GM21381 (cell line): Measurements from ENCODE around the gene KDM4C.

Source experiments
- ATAC-seq: cut with Tn5 transposase; IDR thresholded peaks from one replicate; pipeline ENCODE4 v1.9.1; 2021; ENCODE audit warnings: mild to moderate bottlenecking, moderate library complexity; ENCODE audit not compliant: unreplicated experiment

KDM4C gene

DNA sequence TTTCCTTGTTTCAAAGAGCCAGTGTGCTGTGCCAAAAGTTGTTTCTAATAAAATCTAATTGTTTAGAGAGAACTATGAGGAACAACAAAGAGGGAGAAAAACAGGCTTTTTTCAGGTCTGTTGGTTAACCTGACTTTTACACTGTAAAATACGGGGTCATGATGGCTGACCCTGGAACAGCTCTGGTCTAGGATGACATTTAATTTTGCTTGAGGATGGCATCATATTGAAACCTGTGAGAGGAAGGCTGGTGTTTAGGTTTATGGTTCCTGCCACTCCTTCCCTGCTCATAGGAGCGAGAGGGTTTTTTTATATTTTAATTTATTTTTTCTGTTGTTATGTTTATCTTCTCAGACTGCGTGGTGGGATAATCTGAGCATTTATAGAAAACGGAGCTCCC is 327.6 kb downstream of the KDM4C start:
- ATAC-seq = no peak

DNA sequence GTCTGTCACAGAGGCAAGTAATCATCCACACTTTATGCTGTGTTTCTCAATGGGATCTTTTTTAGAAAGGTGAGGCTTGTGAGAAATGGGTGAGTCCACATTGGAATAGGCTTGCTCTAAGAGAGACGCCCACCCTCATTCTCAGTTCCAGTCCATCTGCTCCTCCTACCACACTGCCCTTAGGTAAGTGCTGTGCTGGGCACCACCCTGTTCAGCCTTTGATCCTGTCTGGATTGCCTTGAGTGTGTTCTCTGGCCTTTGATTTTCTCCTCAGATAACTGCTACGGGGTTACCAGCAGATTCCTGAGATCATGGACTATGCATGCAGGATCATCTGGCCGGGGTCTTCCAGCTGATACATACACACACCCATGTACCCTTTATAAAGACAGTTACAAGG is 328.6 kb downstream of the KDM4C start:
- no peak for ATAC-seq

DNA sequence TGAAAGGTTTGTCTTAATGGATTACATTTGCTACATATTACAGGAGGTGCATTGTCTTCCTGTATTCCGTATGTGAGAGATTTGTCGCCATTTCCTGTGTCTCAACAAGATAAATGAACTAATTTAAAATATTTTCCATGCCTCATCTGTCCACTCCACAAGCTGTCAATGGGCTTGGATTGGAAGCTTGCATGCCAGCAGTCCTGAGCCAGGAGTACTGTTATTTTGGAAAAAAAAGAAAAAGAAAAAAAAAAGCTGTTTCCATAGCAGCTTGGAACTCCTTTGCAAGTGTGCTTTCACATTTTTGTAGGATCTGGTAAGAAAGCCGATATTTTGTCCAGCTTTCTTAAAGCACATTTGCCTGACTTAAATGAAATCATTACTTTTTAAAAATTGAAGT is 330.8 kb downstream of the KDM4C start:
- no peak for ATAC-seq

DNA sequence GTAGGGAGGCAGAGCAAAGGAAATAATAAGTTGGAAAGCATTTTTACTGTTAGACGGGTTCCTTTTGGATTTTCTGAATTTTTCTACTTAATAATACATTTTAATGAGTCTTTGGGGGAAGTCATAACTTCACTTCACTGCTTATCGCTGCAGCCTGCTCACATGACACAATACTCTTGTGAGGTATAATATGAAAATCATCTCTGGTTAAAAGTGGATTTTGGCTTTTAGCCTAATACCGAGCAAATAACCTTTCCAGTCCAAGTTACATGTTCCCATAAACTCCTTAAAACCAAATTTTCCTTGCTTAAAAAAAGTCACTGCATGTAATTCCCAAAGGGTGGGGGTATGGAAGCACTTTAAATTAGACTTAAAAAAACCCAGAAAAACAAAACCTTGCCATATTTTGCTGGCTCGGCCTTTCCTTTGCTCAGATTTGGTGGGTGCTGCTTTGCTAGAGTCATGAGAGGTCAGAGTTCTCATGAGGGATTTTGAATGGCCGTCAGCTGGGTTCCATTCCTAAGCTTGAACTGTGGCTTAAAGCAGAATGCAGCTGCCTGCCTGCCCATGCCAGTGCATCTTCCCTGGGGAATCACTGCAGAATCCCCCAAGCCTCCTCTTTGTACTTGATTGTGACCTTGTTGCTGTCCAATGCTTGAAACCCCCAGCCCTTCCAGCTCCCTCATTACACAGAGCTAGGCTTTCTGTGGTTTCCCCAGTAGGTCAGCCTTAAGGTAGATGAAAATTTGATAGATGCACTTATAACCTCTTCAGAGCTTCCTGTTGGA is 331.8 kb downstream of the KDM4C start:
- no peak for ATAC-seq

DNA sequence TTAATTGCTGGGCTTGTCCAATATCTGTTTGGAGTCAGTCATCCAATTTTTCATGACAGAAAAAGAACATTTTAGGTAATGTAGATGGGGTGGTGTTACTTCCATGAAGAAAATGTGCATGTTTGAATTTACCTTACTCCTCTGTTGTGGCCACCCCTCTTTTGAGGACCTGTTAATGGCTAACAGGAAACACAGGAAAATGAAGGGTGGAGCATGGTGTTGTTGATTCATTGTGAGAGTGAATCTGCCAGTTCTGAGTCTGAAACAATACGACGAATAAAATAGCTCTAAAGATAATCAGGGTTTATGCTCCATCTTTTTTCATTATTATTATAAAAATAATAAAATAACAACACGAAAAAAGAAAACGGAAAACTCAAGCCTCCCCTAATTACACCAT is 335.3 kb downstream of the KDM4C start:
- no peak for ATAC-seq

DNA sequence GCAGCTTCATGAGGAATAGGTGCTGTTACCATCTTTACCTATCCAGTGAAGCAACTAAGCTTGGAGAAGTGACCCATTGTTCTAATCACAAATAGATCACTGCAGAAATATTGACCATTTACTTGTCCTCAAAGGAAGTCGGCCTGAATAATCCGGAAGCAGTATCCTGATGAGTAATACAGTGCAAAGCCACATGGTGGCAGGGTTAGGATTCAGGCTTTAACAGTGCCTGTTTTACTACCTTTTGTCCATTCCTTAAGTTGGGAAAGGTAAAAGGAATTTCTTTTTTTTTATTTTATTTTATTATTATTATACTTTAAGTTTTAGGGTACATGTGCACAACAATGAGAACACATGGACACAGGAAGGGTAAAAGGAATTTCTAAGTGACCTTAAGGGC is 336.3 kb downstream of the KDM4C start:
- ATAC-seq = no peak

DNA sequence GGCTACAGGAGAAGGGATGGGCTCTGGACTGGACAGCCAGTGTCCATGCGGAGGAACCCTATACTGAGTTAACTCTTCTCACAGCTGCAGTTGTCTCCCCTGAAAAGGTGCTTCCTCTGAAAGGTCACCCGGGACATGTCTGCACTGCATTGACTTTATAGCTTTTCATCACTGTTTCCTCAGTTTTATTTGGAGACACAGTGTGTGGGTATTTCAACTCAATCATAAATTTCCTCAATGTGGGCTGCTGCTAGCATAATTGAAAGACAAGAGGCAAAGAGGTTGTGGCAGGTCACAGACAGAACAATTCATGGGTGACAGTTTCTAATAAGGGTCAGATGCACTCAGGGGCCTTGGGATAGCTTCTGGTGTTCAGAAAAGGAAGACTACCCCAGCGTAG is 336.8 kb downstream of the KDM4C start:
- no peak for ATAC-seq

DNA sequence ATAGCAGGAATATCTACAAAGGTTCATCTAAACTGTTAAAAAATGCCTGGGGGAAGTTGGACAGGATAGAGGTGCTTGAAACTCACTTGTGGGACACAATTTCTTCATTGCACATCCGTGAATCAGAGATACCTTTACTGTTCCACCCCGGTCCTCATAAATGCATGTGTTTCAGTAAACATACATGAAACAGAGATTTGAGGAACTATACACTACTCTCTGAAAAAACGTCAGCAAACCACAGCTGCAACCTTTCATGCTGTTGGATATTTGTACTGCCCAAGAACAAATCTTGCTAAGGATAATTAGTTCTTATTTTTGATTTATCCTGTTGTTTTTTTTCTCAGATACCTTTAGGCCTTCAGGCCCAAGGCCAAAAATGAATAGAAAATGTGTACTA is 337.3 kb downstream of the KDM4C start:
- ATAC-seq = no peak

DNA sequence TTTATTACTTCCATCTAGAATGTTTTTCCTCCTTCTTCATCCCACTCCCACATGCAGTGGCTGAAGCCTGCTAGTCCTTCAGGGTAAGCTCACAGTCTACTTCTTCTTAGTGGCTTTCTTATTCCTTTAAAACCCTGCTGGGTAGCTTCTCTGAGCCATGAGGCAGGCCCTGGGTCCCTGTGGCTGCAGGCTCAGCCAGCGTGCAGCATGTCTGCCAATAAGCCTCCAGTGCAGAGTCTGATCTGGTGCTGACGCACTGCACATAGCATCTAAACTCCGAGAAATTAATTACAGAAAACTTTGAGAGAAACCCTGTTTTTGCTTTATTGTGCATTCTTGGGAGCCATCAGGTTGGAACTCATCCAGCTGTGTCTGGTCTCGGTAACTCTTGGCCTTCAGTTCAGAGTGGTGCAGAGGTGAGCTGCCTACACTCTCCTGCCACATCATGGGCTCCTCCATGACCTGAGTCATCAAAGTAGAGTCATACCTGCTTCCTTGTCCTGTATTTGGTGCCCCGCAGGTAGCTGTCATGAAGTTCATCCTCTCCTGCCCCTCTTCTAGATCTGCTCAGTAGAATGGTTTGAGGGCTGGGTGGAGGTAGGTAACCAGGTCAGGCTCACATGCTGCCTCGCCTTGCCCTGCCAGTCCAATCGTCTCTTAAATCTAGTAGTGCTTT is 339.4 kb downstream of the KDM4C start:
- ATAC-seq = no peak

DNA sequence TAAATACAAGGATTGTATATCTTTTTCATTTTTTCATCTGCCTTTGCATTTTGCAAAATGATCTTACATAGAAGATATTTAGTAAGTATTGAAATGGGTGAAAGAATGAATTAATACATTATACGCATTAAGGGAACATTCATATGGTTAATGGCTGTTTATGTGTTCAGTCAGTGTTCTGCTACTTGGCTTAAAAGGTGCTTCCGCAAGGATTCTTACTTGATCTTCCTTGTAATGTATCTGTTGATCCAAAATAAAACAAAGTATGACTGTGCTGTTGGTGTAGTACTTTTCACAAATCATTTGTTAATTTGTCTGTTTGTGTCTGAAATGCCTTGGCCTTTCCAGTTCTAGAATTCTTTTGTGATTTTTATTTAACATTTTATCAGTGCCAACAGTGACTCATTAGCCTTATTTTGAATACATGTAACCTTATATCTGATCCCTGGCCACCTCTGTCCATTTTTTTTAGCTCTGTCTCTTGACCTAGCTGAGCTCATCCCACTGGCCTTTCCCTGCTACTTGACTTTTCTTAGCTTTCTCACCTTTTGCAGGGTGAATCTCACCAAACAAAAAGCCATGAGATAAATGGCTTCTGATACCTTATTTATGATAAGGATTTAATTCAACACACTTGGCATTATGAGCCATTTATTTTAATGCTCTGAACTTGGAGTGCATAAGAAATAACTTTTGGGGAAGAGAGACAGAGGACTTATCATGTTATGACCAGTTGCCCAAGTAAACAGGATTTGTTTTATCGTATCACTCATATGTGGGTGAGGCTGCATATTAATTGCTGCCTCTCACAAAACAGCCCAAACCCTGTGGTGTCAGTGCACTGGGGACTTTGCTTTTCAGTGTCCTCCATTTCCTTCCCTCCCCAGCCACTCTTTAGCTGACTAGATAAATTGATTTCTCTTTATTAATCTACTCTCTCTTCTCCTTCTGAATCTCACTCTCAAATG is 340.3 kb downstream of the KDM4C start:
- no peak for ATAC-seq

DNA sequence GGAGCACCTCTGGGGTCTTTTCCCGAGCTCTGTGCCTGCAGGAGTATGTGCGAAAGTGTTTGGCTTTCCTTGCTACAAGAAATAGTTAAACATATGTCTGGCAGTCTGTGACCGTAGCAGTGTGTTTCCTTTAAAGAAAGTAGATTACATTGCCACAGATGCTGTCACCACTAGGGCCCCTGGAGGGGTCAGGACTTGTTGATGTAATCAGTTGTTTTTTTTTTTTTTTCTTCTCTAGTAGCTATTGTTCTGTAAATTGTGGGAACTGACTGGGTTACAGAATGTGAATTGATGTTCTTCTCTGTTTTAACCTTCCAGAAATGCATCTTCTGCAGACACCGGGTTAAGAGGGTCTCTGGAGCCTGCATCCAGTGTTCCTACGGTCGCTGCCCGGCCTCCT is 345.6 kb downstream of the KDM4C start:
- no peak for ATAC-seq

DNA sequence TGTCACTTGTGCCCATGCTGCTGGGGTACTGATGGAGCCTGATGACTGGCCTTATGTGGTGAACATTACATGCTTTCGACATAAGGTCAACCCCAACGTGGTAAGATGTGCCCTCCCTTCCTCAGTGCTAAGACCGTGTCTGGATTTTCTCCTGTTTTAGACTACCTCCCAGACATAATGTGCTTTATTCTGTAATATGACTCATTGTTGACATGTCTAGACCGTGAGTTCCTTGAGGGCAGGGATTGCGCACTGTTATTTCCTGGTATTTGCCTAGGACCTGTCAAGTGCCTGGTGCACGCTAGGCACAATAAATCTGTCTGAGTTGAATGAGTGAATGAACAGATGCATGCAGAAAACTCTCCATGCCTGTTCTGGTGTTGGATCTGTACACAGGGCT is 346.0 kb downstream of the KDM4C start:
- ATAC-seq = no peak

DNA sequence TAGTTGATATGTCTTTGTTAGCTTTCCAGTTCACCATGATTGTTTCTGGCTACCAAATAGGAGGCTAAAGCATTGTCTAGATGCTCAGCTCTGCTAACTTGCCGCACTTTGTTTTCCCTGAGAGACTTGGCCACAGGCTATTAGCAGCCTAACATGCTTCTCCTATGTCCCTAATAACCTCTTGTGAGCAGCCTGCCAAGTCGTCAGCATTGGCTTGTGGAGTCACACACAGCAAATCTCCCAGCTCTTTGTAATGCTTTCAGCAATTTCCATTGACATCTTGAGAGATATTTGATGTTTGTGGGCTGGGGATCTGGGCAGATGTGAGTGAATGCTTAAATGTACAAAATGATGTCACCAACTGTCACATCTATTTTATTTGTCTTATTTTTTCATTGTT is 346.9 kb downstream of the KDM4C start:
- ATAC-seq = no peak

DNA sequence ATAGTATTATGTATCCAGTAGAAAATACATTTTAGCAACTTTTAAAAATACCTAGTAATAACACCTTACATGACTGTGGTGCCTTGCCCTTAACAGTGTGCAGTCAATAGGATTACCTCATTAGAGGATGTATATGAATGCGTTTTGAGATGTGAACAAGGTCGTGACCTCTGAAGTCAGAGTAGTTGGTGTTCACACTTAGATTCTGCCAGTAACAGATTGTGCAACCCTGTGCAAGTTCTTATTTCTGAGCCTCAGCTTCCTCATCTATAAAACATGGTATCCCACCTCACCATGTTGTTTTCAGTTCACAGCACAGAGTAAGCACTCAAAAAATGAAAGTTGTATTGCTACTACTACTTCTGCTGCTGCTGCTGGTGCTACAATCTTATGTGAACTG is 347.3 kb downstream of the KDM4C start:
- no peak for ATAC-seq

DNA sequence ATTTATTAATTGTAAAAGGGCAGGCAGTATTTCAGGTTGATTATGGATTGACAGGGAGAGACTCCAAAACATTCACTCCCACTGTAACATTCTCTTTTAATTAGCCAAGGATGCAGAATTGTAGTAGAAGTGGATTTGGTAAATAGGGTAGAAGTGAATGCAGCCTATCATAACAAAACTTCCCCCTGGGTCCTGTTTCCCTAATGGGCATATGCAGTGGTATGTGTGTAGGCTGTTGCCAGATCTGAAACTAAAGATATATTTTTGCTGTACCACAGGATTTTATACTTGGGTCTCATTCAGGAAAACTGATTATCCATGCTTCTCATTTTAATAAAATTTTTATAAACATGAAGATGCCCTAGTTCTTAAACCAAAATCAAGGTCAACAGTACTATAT is 351.2 kb downstream of the KDM4C start:
- ATAC-seq = no peak

DNA sequence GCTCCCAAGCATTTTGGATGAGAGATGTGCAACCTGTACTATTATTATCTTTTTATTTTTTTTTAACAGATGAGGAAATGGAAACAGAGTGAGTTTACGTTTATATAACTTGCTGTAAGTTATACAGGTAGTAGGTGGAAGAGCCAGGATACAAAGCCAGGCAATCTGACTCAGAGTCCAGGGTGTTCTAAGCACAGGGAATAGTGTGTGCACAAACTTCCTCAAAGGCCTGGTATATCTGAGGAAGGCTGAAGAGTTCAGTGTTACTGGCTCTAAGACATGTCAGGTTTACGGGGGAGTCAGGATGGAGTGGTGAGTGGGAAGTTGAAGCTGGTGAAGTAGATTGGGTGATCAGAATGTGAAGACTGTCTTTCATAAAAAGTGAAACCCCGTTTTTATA is 353.6 kb downstream of the KDM4C start:
- no peak for ATAC-seq

DNA sequence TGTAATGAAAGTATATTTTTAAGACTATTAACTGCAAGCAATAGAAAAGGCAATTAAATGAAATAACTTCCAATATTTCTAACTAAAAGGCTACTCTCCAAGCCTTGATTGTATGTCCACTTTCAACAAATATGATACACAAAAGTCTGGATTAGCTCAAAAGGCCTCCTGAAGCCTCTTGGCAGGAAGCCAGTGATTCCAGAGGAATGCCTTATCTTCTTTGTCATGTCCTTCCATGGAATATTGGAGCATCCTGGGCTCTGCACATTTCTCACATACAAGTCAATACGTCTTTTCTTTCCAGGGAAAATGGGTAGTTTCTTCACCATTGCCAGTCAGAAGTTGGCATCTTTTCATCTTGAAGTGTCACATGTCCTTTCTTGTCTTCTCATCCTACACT is 357.8 kb downstream of the KDM4C start:
- no peak for ATAC-seq

DNA sequence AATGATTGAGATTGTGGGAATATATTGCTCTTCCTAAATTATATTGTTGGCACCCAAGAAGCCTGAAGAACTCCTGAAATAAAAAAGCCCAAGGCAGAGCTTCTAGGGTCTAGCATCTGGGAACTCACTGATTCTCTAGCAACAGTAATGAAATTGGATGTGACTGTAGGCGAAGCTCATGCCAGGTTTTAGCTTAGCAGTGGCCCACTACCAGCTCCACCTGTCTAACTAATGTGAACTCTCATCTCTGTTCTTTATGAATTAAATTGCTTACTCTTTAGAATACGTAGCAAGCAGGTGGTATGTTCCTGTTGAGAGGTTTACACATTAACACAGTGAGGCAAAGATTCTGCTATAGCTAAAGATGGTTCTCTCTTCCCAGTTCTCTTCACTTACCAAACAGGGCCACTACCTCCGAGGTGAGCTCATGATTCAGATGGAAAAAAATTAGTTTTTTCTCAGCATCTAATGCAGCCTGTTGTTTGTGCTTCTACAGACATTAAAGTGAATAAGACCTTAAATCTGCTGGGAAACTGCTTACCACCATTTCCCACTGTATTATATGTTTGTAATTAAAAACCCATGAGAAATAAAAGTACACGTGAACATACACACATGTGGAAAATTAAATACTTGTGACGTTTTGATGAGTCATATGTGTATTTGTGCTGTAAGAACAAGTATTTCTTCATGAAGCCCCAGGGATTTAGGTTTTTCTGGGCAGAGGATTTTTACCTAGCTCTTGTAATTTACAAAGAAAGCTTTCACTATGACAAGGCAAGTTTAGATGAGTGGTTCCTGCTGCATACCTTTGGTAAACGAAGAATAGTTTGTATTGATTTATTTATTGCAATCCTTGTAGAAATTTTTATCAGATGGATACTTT is 360.1 kb downstream of the KDM4C start:
- peak; percentile 40 for ATAC-seq

DNA sequence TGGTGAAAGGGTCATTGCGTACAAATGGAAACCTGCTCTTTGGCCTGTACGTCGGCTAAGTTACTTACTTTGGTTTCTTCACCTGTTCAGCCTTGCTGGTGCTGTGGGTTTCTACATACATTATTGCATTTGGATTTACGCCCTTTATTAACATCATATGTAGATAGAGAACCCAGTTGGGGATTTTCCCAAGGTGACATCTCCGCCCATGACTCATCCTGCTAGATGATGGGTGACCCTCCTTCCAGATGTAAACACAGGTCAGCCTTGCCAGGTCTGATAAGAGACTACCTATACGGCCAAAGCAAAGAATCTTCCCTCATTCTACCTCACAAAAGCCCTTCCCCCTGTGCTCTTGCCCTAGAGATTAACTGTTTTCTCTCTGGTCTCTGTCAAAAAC is 360.9 kb downstream of the KDM4C start:
- no peak for ATAC-seq

DNA sequence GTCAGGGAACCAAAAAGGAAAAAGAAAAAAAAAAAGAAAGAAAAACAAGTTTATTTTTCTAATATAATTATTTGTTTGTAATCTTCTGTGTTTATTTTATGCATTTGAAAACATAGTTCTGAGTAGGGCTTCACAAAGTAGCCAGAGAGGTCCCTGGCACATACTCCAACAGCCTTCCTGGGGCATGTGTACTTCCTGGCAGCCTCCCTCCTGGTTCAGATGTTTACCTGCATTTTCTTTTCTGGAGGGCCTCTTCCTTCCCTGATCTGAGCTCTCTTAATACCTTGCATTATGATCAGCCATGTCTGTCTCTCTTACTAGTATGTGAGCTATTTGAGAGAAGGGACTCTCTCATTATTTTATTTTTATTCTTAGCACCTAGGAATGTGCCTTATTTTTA is 361.8 kb downstream of the KDM4C start:
- no peak for ATAC-seq

DNA sequence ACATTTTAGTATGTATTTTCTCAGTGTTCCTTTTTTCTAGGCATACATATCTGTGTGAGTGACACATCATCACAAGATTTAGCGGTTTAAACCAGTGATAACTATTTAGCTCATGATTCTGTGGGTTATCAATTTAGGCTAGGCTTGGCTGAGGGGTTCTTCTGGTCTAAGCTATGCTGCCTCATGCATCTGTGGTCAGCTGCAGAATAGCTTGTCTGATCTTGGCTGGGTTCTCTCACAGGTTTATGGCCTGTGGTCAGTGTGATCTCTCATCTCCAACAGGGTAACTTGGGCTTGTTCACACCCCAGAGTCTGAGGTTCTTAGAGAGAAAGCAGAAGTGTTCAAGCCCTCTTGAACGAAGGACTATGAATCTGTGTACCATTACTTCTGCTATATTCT is 363.3 kb downstream of the KDM4C start:
- ATAC-seq = peak; percentile 73
